ENCODE results near the gene MLF2.

Gene MLF2, protein sequence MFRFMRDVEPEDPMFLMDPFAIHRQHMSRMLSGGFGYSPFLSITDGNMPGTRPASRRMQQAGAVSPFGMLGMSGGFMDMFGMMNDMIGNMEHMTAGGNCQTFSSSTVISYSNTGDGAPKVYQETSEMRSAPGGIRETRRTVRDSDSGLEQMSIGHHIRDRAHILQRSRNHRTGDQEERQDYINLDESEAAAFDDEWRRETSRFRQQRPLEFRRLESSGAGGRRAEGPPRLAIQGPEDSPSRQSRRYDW
- 40.9 to 69.0 reads per million in 2 experiments for total RNA-seq

DNA sequence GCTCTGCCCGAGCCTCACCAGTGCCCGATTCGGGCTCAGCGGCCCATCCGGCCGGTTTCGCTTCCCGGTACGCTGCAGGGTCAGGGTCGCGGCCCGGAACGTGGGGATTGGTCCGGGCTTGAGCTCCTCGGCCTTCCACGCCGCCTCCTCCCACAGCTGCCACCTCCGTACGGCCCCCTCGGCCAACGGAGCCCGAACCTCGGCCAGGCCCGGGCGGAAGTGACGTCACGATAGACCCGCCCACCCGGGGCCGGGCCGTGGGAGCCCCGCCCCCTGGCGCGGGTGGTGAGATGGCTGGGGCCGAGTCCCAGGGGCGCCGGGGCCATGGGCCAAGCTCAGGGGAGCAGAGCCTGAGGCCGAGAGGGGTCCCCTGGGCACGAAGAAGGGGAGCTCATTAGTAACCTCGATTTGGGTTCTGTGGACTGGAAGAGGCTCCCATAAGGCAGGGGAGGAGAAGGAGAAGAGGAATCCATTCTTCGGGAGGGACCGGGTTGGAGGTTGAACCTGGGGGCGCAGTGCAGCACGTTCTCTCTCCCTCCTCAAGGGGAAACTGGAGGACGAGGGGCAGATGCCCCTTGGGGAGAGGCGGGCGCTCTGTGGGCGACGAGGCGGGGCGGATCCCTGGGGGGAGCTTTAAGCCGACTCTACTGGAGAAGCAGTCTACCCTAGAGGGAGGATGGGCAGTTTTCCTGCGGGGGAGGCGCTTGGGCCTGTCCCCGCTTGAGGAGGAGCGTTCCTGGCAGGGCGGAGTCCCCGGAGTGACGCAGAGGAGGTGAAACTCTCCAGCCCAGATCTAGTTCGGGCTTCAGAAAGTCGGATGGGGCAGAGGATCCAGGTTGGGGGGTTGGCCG, at the start of gene MLF2:
Gene MLF2 (minus strand): TSS at position 221 of the 851 bp plus-strand sequence. CDS start 807 bp downstream, outside the sequence.
- peak; percentile 95 for DNase-seq (ENCODE audit: low read depth)

DNA sequence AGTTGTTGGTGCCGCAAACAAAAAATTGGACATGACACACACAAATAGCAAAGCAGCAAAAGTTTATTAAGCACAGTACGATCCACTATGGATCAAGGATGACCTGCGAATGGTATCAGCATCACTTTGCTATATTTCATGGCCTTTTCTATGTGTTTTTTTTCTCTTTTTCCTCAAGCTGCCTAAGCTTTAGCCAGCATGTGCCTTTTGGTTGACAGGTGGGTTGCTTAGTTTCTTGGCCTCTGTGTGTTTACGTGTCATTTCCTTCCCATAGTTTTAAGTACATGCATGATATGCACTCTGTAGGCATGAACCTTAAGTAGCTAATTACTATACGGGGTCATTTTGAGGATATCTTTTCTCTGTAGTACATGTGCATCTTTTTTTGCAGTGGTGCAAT, 46.2 kb upstream of the MLF2 start:
- DNase-seq (ENCODE audit: low read depth): no peak

DNA sequence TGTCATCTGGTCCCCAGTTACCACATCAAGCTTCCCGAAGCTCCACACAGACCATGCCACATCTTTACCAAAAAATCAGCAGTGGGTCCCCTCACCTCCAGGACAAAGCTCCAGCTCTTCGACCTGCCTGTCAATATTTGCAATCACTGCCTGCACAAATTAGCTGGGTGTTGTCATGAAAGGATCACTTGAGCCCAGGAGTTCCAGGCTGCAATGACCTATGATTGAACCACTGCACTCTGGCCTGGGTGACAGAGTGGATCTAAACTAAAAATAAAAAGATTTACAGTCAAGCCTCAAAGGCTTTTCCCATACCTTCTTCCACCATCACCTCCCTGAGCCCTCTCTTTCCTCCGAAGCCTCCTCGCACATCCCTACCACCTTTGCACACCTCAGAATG, 43.6 kb upstream of the MLF2 start:
- DNase-seq (ENCODE audit: low read depth): no peak

DNA sequence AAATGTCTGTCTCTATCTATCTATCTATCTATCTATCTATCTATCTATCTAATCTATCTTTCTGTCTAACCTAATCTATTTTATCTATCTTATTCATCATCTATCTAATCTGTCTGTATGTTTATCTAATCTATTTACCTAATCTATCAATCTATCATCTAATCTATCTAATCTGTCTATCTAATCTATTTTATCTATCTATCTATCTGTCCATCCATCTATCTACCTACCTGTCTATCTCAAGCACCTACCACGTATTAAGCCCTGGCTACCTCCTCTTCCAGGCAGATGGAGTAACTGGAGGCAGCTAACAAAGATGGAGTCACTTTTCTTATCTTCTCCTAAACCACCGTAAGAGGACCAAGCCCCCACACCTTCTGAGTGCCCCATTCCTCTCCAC, 42.1 kb upstream of the MLF2 start:
- no peak for DNase-seq (ENCODE audit: low read depth)

DNA sequence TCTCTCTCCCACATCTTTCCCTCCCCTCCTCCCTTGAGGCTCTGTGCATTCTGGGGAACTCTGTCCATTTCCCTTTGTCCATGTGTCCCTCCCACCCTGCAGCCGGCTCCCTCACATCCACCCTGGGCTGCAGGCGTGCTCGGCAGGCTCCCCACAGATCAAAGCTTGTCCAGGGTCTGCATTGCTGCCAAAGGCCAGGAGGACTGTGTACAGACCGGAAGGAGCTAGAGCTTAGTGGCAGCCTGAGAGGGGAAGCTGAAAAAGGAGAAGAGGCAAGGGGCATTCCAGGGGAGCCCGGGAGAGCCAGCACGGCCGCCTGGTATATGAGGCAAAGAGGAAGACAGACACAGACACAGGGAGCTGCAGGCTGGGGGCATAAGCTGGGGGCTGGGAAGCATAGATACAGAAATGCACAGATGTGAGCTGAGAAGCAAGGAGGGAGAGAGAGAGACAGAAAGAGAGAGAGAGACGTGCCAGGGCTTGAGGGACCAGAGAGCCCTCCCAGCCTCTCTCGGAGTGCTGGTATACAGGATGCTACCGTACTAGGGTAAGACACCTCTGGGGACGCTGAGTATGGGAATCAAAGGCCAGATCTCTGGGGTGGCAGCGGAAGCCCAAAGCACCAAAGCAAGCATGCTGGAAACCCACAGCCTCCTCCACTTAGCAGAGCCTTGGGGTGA, 39.7 kb upstream of the MLF2 start:
- peak; percentile 39 for DNase-seq (ENCODE audit: low read depth)

DNA sequence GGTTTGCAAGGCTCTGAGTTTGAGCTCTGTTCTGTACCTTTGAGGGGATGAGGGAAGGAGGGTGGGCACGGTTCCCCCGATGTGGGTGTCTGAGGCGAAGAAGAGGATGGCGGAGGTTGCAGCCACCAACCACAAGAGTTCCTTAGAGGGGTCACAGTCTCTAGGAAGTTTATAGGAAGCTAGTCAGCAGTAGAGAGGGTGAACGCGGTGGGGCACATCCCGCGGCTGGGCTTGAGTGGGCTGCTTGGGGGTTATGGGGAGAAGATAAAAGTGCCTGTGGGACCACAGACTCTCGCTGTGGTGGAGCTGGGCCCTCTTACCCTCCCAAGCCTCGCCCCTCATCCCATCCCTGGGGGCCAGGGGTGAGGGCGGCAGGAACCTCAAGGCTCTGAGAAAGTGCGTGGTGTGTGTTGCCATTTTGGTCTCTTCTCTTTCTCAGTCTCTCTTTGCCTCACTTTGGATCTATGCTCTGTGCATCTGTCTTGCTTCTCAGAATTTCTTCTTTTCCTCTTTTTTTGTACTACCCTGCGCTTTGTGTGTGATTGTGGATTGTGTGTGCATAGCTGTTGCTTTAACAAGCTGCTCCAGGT, 39.1 kb upstream of the MLF2 start:
- no peak for DNase-seq (ENCODE audit: low read depth)

DNA sequence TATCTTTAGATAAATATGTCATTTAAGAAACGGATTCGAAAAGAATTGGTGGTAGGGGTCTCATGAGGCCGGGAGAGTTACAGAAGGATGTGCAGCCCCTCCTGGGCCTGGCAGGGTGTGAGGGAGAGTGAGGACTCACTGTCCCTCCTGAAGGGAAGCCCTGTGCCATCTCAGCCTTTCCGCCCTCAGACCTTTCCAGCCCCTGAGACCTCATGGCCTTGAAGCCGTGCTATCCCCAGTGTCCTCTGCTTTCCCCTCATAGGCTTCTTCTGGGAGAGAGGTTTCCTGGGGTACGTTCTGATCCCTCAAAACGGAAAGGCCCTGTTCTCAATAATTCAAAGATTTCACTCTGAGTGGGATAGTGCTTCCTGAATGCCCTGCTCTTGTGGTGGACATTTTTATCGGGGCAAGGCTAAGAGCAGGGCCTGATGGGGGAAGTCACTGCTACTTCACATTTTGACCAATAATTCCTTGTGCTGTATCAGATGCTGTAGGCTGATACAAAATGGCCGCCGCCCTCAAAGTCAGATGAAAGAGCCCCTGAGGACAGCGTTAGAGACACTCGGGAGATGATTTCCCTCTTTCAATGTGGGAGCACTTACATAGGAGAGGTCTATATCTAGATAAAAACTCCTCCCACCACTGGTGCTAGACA, 37.7 kb upstream of the MLF2 start:
- DNase-seq (ENCODE audit: low read depth): peak; percentile 27

DNA sequence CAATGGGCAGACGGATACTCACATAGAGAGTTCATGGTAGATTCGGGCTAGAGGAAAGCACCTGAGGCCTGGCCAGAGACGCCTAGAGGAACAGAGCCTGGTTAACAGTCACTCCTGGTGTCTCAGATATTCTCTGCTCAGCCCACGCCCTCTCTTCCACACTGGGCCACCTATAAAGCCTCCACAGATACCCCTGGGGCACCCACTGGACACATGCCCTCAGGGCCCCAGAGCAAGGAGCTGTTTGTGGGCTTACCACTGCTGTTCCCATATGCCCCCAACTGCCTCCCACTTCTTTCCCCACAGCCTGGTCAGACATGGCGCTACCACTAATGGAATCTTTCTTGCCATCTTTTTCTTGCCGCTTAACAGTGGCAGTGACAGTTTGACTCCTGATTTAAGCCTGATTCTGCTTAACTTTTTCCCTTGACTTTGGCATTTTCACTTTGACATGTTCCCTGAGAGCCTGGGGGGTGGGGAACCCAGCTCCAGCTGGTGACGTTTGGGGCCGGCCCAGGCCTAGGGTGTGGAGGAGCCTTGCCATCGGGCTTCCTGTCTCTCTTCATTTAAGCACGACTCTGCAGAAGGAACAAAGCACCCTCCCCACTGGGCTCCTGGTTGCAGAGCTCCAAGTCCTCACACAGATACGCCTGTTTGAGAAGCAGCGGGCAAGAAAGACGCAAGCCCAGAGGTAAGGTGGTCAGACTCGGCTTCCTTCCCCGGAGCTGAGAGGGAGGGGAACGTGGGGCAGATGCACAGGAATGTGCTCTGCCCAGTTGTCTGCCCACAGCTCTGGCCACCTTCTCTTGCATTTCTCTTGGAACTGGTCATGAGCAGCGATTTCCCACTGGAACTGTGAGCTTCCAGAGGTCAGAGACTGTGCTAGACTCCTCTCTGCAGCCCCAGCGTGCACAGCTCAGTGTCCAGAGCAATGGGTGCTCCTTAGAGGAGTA, 36.3 kb upstream of the MLF2 start, which contains the start of gene CD4:
Gene CD4 (plus strand): TSS at position 557 of the 953 bp plus-strand sequence. CDS start 10,611 bp downstream, outside the sequence.
- peak; percentile 62 for DNase-seq (ENCODE audit: low read depth)

DNA sequence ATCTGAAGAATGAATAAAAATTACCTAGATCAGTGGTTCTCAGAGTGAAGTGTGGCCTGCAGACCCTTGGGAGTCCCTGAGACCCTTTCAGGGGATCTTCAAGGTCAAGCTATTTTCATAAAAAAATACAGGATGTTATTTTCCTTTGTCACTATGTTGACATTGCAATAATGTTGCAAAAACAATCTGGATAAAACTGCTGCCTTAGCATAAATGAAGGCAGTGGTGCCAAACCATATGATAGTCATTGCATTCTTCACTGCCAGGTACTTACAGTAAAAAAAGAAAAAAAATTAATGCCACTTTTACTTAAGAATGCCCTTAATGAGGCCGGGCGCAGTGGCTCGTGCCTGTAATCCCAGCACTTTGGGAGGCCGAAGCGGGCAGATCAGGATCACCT, 34.4 kb upstream of the MLF2 start:
- DNase-seq (ENCODE audit: low read depth): no peak

DNA sequence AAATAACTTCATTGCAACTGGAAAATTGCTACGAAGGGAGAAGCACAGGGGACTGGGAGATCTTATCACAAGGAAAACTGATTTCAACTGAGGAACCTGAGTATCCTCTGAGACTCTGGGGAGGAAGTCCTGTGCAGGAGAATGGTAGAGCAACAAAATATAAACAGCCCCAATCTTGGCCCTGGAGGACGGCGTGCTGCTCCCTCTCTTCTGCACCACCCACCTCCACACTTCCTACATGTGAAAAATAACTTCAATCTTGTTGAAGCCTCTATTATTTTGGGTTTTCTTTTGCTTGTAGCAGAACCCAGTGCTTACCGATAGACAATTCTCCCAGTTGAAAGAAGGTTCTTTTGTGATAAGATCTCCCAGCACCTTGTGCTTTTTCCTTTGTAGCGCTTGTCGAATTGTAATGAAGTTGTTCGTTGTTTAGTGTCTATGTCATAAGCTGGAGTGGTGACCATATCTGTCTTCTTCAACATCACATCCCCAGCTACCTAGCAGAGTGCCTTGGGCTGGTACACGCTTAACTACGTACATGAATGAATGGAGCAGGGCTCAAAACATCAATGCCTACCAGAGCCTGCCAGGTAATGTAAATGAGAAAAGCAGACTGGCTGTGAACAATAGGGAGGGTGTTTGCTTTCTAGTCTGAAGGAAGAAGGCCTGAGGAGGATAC, 33.6 kb upstream of the MLF2 start:
- peak; percentile 25 for DNase-seq (ENCODE audit: low read depth)

DNA sequence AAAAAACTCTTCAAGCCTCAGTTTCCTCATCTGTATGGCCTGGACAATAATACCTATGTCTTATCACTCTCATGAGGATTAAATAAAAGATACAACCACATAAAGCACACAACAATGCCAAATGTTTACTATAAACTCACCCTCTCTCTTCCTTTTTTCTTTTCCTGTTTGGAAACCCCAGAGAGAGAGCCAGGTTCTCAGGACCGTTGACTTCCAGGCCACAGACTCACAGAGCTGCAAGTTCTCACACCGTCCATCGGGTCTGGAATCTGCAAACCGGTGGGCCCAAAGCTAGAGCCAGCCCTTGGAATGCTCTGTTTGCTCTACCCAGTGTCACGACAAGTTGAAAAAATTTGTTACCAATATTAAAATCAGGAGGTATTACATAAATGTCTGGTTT, 31.8 kb upstream of the MLF2 start:
- no peak for DNase-seq (ENCODE audit: low read depth)

DNA sequence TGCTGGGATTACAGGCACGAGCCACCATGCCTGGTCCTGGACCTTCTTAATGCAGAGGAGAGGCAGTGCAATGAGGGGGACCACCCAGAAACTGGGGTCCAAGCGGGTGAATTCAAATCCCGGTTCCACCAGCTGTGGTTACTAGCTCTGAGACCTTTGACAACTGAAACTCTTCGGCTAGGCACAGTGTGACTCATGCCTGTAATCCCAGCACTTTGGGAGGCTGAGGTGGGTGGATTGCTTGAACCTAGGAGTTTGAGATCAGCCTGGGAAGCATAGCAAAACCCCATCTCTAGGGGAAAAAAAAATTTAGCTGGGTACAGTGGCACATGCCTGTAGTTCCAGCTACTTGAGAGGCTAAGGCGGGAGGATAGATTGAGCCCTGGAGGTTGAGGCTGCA, 31.4 kb upstream of the MLF2 start:
- DNase-seq (ENCODE audit: low read depth): no peak

DNA sequence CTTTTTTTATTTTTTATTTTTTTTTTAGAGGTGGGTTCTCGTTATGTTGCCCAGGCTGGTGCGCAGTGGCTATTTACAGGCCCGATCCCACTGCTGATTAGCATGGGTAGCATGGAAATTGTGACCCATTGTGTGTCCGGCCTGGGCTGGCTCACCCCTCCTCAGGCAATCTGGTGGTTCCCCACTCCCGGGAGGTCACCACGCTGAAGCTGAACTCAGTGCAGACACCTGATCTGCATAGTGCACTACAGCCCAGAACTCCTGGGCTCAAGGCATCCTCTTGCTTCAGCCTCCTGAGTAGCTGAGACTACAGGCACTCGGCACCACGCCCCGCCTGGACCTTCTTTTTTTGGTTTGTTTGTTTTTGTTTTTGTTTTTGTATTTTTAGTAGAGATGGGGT, 30.9 kb upstream of the MLF2 start:
- no peak for DNase-seq (ENCODE audit: low read depth)

DNA sequence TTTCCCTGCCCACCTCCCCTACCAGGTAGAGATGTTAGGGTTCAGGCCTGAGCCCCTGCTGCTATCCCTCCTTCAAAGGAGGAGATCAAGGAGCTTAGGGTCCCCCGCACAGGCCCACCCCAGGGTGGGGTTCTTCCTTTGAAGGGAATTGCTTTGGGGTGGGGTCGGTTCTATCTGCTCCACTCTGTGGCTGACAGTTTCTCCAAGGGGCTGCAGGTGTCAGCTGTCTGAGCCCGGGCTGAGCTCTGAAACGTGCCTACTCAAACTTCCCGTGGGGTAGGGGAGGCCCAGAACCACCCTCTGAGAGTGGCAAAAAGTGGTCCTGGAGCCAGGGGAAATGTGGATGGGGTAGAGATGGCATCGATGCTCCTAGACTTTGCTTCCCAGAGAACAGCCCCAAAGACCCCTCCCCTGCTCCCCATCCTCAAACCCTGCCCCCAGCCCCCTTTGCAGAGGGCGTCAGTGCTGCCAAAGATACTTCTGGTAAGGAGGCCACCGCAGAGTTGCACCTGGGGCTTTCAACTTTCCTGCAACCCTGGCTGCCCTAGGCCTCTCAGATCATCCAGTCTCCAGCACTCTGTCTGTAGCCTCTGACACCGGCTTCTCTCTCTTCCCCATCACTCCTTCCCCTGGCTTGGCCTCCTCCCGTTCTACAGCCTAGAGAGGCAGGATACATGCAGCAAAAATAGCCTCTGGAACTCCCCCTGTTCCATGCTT, 30.1 kb upstream of the MLF2 start:
- DNase-seq (ENCODE audit: low read depth): no peak

DNA sequence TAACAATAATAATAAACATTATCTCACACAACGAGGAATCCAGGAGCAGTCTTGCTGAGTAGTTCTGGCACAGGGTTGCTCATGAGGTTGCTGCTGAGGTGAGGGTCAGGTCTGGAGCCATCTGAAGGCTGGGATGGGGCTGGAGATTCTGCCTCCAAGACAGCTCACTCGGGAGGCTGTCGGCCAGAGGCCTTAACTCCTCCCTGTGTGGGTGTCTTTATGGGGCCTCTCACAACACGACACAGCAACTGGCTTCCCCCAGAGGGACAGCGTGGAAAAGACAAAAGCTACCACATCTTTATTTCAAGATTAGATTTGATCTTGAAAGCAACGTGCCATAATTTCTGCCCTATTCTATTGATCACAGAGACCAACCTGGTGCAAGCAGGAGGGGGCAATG, 29.2 kb upstream of the MLF2 start:
- DNase-seq (ENCODE audit: low read depth): no peak

DNA sequence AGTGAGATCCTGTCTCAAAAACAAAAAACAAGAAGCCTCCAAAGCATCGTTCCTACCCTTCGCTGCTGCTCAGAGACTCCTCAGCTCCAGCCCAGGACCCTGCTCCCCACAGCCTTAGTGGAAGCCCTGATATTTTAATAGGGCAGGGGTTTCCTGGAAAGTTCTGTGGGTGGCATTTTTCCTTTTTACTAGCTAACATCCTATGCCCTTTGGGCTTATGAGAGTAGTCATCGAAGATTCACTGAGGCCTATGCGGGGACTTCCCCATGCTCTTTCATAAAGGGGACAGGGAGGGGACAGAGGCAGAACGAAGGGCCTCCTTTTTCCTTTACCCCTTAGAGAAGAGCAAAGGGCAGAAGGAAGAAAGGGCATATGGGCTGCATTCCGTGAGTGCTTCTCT, 27.6 kb upstream of the MLF2 start:
- no peak for DNase-seq (ENCODE audit: low read depth)

DNA sequence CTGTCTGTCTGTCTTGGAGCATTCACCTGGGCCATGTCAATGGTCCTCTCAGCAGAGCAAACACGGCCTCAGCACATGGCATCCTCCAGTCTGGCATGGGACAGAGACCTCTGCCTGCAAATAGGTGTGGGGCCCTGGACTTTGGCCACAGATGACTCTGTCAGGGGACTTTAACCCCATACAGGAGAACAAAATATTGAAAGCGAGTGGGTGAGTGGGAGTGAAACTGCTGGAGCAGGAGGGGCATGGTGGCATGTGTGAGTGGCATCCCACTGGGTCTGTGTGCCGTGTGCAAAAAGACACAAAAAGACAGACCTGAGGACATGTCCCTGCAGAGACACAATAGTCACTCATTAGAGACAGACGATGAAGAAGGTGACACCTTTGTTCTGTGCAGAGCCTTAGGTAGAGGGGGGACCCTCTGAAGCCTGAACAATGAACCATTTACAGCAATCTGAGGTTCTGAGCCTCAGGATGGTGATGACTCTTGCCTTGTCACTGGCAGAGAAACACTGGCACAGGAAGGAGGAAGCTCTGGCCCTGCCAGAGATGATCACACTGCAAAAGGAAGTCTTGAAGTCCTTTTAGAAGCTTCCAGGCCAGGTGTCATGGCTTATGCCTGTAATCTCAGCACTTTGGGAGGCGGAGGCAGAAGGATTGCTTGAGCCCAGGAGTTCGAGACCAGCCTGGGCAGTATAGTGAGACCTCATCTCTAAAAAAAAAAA, 26.9 kb upstream of the MLF2 start:
- no peak for DNase-seq (ENCODE audit: low read depth)

All from T follicular helper cell (primary cell).